ENCODE measurements around the gene HMGCL. TPM values are rescaled to one million over a fixed set of nuclear protein-coding genes. Genes with fewer than 3 reads are reported as not detected.
A peak's percentile ranks its signal among the peaks of the same experiment; 100 is the strongest.

Gene HMGCL
- total and polyA plus RNA-seq, 2 donors (not counting 1 experiment from before 2014, with no cell fraction given), result 41.3 to 74.6 TPM

DNA sequence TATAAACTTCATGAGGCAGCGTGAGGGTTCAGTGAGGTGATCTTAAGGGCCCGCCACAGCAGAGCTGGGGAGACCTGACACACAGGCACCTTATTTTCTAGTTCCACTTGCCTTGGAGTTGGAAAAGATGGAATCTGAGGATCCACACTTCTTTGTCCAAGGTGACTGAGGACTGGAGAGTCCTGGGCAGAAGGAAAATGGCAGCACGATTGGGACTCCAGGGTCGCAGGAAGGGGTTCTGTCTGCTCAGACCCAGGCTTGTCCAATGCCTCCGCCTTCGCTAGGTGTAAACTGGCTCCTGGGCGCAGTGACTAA is 26.0 kb downstream of the HMGCL start:
- no peaks in the 10 kb centered on the region for H3K9me3 ChIP-seq (ENCODE audit: control insufficient read depth, insufficient read depth, low read depth, low read length)
- H3K4me2 ChIP-seq (ENCODE audit: extremely low read depth, insufficient read depth, low read length), result peak overlapping the region; percentile 100
- no peak overlapping the region for H3K9ac ChIP-seq (ENCODE audit: insufficient read depth, low read length)
- TF ChIP-seq, protein P1, sequence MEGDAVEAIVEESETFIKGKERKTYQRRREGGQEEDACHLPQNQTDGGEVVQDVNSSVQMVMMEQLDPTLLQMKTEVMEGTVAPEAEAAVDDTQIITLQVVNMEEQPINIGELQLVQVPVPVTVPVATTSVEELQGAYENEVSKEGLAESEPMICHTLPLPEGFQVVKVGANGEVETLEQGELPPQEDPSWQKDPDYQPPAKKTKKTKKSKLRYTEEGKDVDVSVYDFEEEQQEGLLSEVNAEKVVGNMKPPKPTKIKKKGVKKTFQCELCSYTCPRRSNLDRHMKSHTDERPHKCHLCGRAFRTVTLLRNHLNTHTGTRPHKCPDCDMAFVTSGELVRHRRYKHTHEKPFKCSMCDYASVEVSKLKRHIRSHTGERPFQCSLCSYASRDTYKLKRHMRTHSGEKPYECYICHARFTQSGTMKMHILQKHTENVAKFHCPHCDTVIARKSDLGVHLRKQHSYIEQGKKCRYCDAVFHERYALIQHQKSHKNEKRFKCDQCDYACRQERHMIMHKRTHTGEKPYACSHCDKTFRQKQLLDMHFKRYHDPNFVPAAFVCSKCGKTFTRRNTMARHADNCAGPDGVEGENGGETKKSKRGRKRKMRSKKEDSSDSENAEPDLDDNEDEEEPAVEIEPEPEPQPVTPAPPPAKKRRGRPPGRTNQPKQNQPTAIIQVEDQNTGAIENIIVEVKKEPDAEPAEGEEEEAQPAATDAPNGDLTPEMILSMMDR (conservative IDR thresholded peaks at IDR 0.05 in 1 of 2, IDR thresholded peaks at IDR 0.05 in 1 of 2; ENCODE audit: low read depth in 1 of 2, low read length in 2 of 2), result no peak
- no peak for TF ChIP-seq EZH2 (IDR thresholded peaks at IDR 0.05; ENCODE audit: low read length, missing control alignments)
- H3K27me3 ChIP-seq (ENCODE audit: control insufficient read depth, insufficient read depth, low read length), result no peaks in the 10 kb centered on the region
- peaks cover 14% of the 10 kb centered on the region for H3K36me3 ChIP-seq (ENCODE audit: control insufficient read depth, insufficient read depth, low read length)
- H3K27ac ChIP-seq (ENCODE audit: insufficient read depth, low read length), result peak overlapping the region; percentile 63
- no peak for DNase-seq (ENCODE audit: low read depth in 2 of 2)
- H3K4me1 ChIP-seq (ENCODE audit: control insufficient read depth, extremely low read depth, insufficient read depth, low read length), result peaks cover 8% of the 10 kb centered on the region
- no peaks in the 10 kb centered on the region for H3K79me2 ChIP-seq (ENCODE audit: control insufficient read depth, insufficient read depth, low read length)
- H4K20me1 ChIP-seq (ENCODE audit: control insufficient read depth, extremely low read depth, insufficient read depth, low read length), result no peaks in the 10 kb centered on the region
- no peak overlapping the region for H2AFZ ChIP-seq (ENCODE audit: low read length)
- peak overlapping the region in 3 of 4 experiments; percentile 75 to 89 (median 81) for H3K4me3 ChIP-seq (replicated peaks in 1 of 4; ENCODE audit: control extremely low read depth in 1 of 4, insufficient read depth in 1 of 4, low read depth in 3 of 4, low read length in 4 of 4)

DNA sequence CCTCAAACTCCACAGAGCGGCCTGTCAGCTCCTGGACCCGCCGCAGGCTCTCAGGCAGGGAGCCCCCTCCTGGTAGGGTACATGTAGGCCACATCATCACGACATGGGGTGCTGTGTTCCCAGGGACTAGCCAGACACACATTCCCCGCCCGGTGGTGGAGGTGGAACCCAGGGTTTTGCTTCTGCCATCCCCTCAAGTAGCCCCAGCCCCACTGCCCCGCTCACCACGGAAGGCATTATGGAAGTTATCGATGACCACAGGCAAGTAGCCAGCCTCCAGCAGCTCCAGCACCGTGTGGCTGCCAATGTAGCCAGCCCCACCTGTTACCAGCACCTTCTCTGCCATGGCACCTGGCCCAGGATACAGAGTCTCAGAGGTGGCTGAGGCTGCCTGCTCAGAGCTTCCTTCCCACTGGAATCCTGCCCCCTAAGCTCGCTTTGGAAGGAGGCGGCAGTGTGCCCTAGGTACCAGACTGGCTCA is 26.5 kb downstream of the HMGCL start:
- no peaks in the 10 kb centered on the region for H3K79me2 ChIP-seq (ENCODE audit: control insufficient read depth, insufficient read depth, low read length)
- no peaks in the 10 kb centered on the region for H4K20me1 ChIP-seq (ENCODE audit: control insufficient read depth, extremely low read depth, insufficient read depth, low read length)
- H3K4me3 ChIP-seq (replicated peaks in 1 of 4; ENCODE audit: control extremely low read depth in 1 of 4, insufficient read depth in 1 of 4, low read depth in 3 of 4, low read length in 4 of 4), result peak overlapping the region in 1 of 4 experiments; percentile 75
- TF ChIP-seq EZH2 (IDR thresholded peaks at IDR 0.05; ENCODE audit: low read length, missing control alignments), result no peak
- TF ChIP-seq, protein P1 (conservative IDR thresholded peaks at IDR 0.05 in 1 of 2, IDR thresholded peaks at IDR 0.05 in 1 of 2; ENCODE audit: low read depth in 1 of 2, low read length in 2 of 2), result no peak
- peaks cover 8% of the 10 kb centered on the region for H3K4me1 ChIP-seq (ENCODE audit: control insufficient read depth, extremely low read depth, insufficient read depth, low read length)
- no peaks in the 10 kb centered on the region for H3K27me3 ChIP-seq (ENCODE audit: control insufficient read depth, insufficient read depth, low read length)
- no peaks in the 10 kb centered on the region for H3K9me3 ChIP-seq (ENCODE audit: control insufficient read depth, insufficient read depth, low read depth, low read length)
- no peak overlapping the region for H3K9ac ChIP-seq (ENCODE audit: insufficient read depth, low read length)
- DNase-seq (ENCODE audit: low read depth in 2 of 2), result no peak
- peak overlapping the region; percentile 19 for H3K27ac ChIP-seq (ENCODE audit: insufficient read depth, low read length)
- H3K4me2 ChIP-seq (ENCODE audit: extremely low read depth, insufficient read depth, low read length), result no peak overlapping the region
- peaks cover 14% of the 10 kb centered on the region for H3K36me3 ChIP-seq (ENCODE audit: control insufficient read depth, insufficient read depth, low read length)
- H2AFZ ChIP-seq (ENCODE audit: low read length), result no peak overlapping the region

DNA sequence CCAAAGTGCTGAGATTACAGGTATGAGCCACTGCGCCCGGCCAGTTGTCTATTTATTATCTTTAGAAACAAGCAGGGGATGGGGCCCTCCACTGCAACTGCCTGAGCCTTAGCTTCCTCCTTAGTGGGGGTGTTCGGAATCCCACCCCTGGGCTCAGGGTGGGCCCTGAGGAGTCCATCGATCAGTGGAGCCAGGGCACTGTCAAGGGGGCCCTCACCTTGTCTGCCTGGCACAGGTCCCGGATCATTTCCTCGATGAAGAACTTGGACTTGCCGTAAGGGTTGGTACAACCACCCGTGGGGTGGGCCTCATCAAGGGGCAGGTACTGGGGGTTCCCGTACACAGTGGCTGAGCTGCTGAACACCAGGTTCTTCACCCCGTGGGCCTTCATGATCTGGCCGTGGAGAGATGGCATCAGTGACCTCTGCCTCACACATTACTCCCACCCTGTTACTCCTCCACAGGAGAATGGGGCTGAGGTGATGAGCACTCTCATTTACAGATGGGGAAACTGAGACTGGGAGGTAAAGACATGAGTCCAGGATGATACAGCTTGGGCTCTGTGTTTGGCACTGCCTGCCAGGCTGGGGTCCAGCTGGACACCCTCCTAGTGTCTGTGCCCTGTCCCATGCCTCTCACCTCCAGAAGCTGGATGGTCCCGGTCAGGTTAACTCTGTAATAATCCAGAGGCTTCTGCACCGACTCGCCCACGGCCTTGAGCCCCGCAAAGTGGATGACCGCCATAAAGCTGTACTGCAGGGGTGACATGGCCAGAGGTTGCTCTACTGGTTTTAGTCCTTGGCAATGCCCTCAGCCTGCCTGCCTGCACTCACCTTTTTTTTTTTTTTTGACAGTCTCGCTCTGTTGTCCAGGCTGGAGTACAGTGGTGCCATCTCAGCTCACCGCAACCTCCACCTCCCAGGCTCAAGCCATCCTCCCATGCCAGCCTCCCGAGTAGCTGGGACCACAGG is 27.5 kb downstream of the HMGCL start:
- Histone ChIP-seq H3K9me3 (ENCODE audit: control insufficient read depth, insufficient read depth, low read depth, low read length) (no peaks in the 10 kb centered on the region), H3K4me2 (ENCODE audit: extremely low read depth, insufficient read depth, low read length) (no peak overlapping the region), H3K79me2 (ENCODE audit: control insufficient read depth, insufficient read depth, low read length) (peaks cover 4% of the 10 kb centered on the region), H4K20me1 (ENCODE audit: control insufficient read depth, extremely low read depth, insufficient read depth, low read length) (no peaks in the 10 kb centered on the region), H3K4me3 (replicated peaks in 1 of 4; ENCODE audit: control extremely low read depth in 1 of 4, insufficient read depth in 1 of 4, low read depth in 3 of 4, low read length in 4 of 4) (no peak overlapping the region), H3K9ac (ENCODE audit: insufficient read depth, low read length) (no peak overlapping the region), H3K4me1 (ENCODE audit: control insufficient read depth, extremely low read depth, insufficient read depth, low read length) (peaks cover 8% of the 10 kb centered on the region), H3K27ac (ENCODE audit: insufficient read depth, low read length) (no peak overlapping the region), H3K36me3 (ENCODE audit: control insufficient read depth, insufficient read depth, low read length) (peaks cover 14% of the 10 kb centered on the region), H2AFZ (ENCODE audit: low read length) (no peak overlapping the region), H3K27me3 (ENCODE audit: control insufficient read depth, insufficient read depth, low read length) (no peaks in the 10 kb centered on the region)
- TF ChIP-seq EZH2 (IDR thresholded peaks at IDR 0.05; ENCODE audit: low read length, missing control alignments), result no peak
- no peak for DNase-seq (ENCODE audit: low read depth in 2 of 2)

Measured in fibroblast of lung (primary cell).